DOHH2 (cell line): ENCODE measurements around the gene AKAP13.

ENCODE experiments used
- EZH2phosphoT487 ChIP-seq: fragments of 200-600 bp; sonication (generic); IDR thresholded peaks from 2 replicates; pipeline ENCODE4 v1.6.1; 2017; ENCODE audit warnings: borderline replicate concordance, mild to moderate bottlenecking, antibody characterized with exemption, low read length, moderate library complexity, mixed read lengths
- TF ChIP-seq, protein P1 (sequence below): fragments of 200-600 bp; sonication (generic); IDR thresholded peaks from one replicate; pipeline ENCODE4 v1.5.1; 2014; ENCODE audit warnings: antibody characterized with exemption, mild to moderate bottlenecking, low read depth, low read length; ENCODE audit not compliant: poor library complexity, severe bottlenecking

DNA sequence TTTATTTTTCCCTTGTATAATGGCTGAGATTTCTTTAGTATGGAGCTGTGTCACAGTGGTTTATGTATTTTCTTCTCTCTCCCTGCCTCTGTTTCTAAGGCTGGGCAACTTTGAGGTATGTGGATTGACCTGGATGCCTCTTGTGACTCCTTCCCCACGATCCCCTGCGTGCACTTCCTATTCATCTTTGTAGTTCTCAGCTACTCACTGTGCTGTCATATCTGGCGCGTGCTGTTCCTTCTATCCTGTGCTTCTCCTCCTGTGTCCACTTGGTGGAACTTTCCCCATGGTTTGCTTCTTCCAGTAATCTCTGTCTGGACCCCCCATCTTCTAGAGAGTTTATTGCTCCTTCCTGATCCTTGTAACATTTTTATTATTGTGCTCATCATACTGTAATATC, 97.3 kb downstream of the AKAP13 start:
- TF ChIP-seq, protein P1, sequence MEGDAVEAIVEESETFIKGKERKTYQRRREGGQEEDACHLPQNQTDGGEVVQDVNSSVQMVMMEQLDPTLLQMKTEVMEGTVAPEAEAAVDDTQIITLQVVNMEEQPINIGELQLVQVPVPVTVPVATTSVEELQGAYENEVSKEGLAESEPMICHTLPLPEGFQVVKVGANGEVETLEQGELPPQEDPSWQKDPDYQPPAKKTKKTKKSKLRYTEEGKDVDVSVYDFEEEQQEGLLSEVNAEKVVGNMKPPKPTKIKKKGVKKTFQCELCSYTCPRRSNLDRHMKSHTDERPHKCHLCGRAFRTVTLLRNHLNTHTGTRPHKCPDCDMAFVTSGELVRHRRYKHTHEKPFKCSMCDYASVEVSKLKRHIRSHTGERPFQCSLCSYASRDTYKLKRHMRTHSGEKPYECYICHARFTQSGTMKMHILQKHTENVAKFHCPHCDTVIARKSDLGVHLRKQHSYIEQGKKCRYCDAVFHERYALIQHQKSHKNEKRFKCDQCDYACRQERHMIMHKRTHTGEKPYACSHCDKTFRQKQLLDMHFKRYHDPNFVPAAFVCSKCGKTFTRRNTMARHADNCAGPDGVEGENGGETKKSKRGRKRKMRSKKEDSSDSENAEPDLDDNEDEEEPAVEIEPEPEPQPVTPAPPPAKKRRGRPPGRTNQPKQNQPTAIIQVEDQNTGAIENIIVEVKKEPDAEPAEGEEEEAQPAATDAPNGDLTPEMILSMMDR = no peak
- no peak for TF ChIP-seq EZH2phosphoT487
